GM18519 (cell line): Measurements from ENCODE around the gene CADPS.
A peak's percentile ranks its signal among the peaks of the same experiment; 100 is the strongest.

ENCODE experiments used
- ATAC-seq: cut with Tn5 transposase; IDR thresholded peaks from one replicate; pipeline ENCODE4 v1.9.1; 2021; ENCODE audit warnings: mild to moderate bottlenecking, moderate library complexity; ENCODE audit not compliant: unreplicated experiment, low FRiP score

Gene CADPS

GRCh38 chr3:62462788-62463187 is 412.4 kb downstream of the CADPS start:
- ATAC-seq, result no peak

- no peak for ATAC-seq
Measured at GRCh38 chr3:62462104-62462762, 413.0 kb downstream of the CADPS start.

- no peak for ATAC-seq
Measured at GRCh38 chr3:62454916-62455315, 420.3 kb downstream of the CADPS start.

- ATAC-seq, result no peak
Measured at GRCh38 chr3:62453448-62453847, 421.8 kb downstream of the CADPS start.

GRCh38 chr3:62451211-62451887 is 423.9 kb downstream of the CADPS start:
- no peak for ATAC-seq

GRCh38 chr3:62446337-62446940 is 428.8 kb downstream of the CADPS start:
- peak; percentile 83 for ATAC-seq

- ATAC-seq, result no peak
Measured at GRCh38 chr3:62445275-62445674, 429.9 kb downstream of the CADPS start.

- no peak for ATAC-seq
Measured at GRCh38 chr3:62439978-62440377, 435.2 kb downstream of the CADPS start.

GRCh38 chr3:62439176-62439813 is 435.9 kb downstream of the CADPS start:
- ATAC-seq, result no peak

GRCh38 chr3:62436785-62437184 is 438.4 kb downstream of the CADPS start:
- no peak for ATAC-seq

- no peak for ATAC-seq
Measured at GRCh38 chr3:62433396-62433795, 441.8 kb downstream of the CADPS start.

- ATAC-seq, result no peak
Measured at GRCh38 chr3:62421207-62421606, 454.0 kb downstream of the CADPS start.

GRCh38 chr3:62416144-62416543 is 459.1 kb downstream of the CADPS start:
- ATAC-seq, result no peak

- no peak for ATAC-seq
Measured at GRCh38 chr3:62415312-62415801, 459.9 kb downstream of the CADPS start.

GRCh38 chr3:62414786-62415185 is 460.4 kb downstream of the CADPS start:
- ATAC-seq, result no peak

GRCh38 chr3:62413687-62414086 is 461.5 kb downstream of the CADPS start:
- no peak for ATAC-seq

- no peak for ATAC-seq
Measured at GRCh38 chr3:62406945-62407344, 468.3 kb downstream of the CADPS start.

GRCh38 chr3:62405566-62405965 is 469.6 kb downstream of the CADPS start:
- no peak for ATAC-seq

- no peak for ATAC-seq
Measured at GRCh38 chr3:62405135-62405534, 470.1 kb downstream of the CADPS start.

GRCh38 chr3:62404321-62404720 is 470.9 kb downstream of the CADPS start:
- ATAC-seq, result no peak

- no peak for ATAC-seq
Measured at GRCh38 chr3:62403765-62404164, 471.5 kb downstream of the CADPS start.
